Adrenal gland (tissue), 5 donors: ENCODE data around the gene U2AF1L4.
A peak's percentile ranks its signal among the peaks of the same experiment; 100 is the strongest.

ENCODE experiments used
- CTCF ChIP-seq, 6 experiments: fragments of 450-650 bp in 4 of 6; fragments of 200-600 bp in 2 of 6; sonication (generic) in 1 of 6; IDR thresholded peaks; 1 replicate in 5 of 6; 2 replicates in 1 of 6; pipeline versions ENCODE4 v1.5.1 to v1.8.0; 2016 to 2021; ENCODE audit warnings: antibody characterized with exemption in 6 of 6, mild to moderate bottlenecking in 2 of 6, moderate library complexity in 1 of 6
- POLR2A ChIP-seq, 2 donors: fragments of 450-650 bp; IDR thresholded peaks; one replicate each; pipeline ENCODE4 v1.6.1; 2017; ENCODE audit warnings: antibody characterized with exemption in 2 of 2, mild to moderate bottlenecking in 2 of 2, moderate library complexity in 1 of 2
- donor health status: DM: no; HTN: no; CAD: no.

- TF ChIP-seq CTCF (IDR thresholded peaks at IDR 0.05), result no peak
- peak in 1 of 2 donors; percentile 4 for TF ChIP-seq POLR2A (IDR thresholded peaks at IDR 0.05)
Measured at GRCh38 chr19:35718345-35719041, 26.7 kb downstream of the U2AF1L4 start.
